Choroid plexus epithelial cell (primary cell): ENCODE data around the gene L2HGDH.

Experiments used
- DNase-seq: peaks from one replicate; pipeline ENCODE4 v3.0.0-alpha.2; 2010; ENCODE audit warnings: low read depth
- H3K4me3 ChIP-seq: 2 replicates; pipeline ENCODE4 v1.5.1; 2011; ENCODE audit warnings: low read depth, mild to moderate bottlenecking, control low read depth, low read length, moderate library complexity
- TF ChIP-seq, protein P1 (sequence below): conservative IDR thresholded peaks from 2 replicates; pipeline ENCODE4 v1.5.1; 2011; ENCODE audit warnings: low read depth, mild to moderate bottlenecking, control low read depth, inconsistent platforms, low read length, moderate library complexity

The L2HGDH gene

GRCh38 chr14:50290306-50290705 is 21.7 kb downstream of the L2HGDH start:
- H3K4me3 ChIP-seq: no peak overlapping the region
- DNase-seq: no peak
- TF ChIP-seq, protein P1, sequence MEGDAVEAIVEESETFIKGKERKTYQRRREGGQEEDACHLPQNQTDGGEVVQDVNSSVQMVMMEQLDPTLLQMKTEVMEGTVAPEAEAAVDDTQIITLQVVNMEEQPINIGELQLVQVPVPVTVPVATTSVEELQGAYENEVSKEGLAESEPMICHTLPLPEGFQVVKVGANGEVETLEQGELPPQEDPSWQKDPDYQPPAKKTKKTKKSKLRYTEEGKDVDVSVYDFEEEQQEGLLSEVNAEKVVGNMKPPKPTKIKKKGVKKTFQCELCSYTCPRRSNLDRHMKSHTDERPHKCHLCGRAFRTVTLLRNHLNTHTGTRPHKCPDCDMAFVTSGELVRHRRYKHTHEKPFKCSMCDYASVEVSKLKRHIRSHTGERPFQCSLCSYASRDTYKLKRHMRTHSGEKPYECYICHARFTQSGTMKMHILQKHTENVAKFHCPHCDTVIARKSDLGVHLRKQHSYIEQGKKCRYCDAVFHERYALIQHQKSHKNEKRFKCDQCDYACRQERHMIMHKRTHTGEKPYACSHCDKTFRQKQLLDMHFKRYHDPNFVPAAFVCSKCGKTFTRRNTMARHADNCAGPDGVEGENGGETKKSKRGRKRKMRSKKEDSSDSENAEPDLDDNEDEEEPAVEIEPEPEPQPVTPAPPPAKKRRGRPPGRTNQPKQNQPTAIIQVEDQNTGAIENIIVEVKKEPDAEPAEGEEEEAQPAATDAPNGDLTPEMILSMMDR: no peak

DNA sequence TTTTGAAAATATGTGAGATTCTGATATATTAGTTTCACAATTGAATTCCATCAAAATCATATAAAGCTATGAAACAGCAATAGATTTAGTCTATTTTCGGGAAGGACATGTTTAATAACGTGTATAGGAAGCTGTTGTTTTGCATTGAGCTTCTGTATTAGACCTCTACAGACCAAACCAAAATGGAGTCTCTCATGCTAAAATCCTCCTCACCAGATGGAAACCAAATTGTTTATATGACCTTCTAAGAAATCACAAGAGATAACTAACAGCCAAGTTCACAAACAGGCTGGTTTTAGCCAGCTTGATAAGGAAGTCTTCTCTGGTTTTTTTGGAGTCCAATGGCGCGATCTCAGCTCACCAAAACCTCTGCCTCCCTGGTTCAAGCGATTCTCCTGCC is 23.9 kb downstream of the L2HGDH start:
- TF ChIP-seq, protein P1: no peak
- no peak overlapping the region for H3K4me3 ChIP-seq
- DNase-seq: no peak

GRCh38 chr14:50285861-50286260 is 26.2 kb downstream of the L2HGDH start:
- DNase-seq: no peak
- TF ChIP-seq, protein P1: no peak
- H3K4me3 ChIP-seq: no peak overlapping the region

- TF ChIP-seq, protein P1: no peak
- no peak overlapping the region for H3K4me3 ChIP-seq
- no peak for DNase-seq
These were observed 39.5 kb downstream of the L2HGDH start for GRCh38 chr14:50272498-50272897.

GRCh38 chr14:50270932-50271331 is 41.1 kb downstream of the L2HGDH start:
- DNase-seq: no peak
- TF ChIP-seq, protein P1: no peak
- no peak overlapping the region for H3K4me3 ChIP-seq

- DNase-seq: no peak
- TF ChIP-seq, protein P1: no peak
- H3K4me3 ChIP-seq: no peak overlapping the region
These were observed 47.0 kb downstream of the L2HGDH start for GRCh38 chr14:50265029-50265428.

DNA sequence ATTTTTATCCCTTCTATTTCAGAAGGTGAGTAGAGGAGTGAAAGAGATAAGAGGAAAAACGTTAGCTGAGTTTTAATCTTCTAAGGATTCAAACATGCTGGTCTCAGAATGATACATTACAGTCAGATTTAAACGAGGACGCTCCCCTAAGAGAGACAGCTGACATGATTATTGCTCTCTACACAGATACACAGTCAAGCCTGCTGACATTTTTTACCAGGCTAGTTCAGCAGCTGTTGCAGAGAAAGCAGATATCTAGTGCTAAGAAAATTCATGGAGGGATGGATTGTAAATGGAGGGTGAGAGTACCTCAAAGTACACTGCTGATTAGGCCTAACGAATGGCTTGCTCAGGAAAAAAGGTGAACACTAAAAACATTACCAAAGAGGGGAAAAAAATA is 48.7 kb downstream of the L2HGDH start:
- no peak overlapping the region for H3K4me3 ChIP-seq
- TF ChIP-seq, protein P1: no peak
- no peak for DNase-seq
